K562 (cell line): ENCODE results near the gene SAT1. TPM values are rescaled to one million over a fixed set of nuclear protein-coding genes. Genes with fewer than 3 reads are reported as not detected.

Source experiments
- ATAC-seq: fragments of 200-7000 bp; cut with Tn5 transposase; 3 replicates; pipeline ENCODE4 v1.9.1; 2020; ENCODE audit warnings: moderate library complexity
- BruUV-seq: library from RNA; stranded (reverse); fragments of 400-500 nt; replicated peaks from 2 replicates; lab custom pipeline; 2021; lab: Mats Ljungman, UMichigan
- CTCF ChIA-PET: fragments of 300-600 bp; formaldehyde crosslinking; extraction: SDS; loops from one replicate; lab custom pipeline; 2021; ENCODE audit warnings: low intra/inter-chr PET ratio; lab: Yijun Ruan, JAX
- POLR2A ChIA-PET: fragments of 300-600, 350-650 bp; sonication (Branson Sonifier 250); formaldehyde crosslinking; extraction: SDS; loops from one replicate; lab custom pipeline; 2021; ENCODE audit warnings: antibody characterized with exemption, inconsistent platforms; lab: Yijun Ruan, JAX
- DNase-seq, 4 experiments: peaks; one replicate each; pipeline versions ENCODE4 v3.0.0 to v3.0.0-alpha.2; 2011 to 2018; ENCODE audit warnings: low spot score in 3 of 4, mixed read lengths in 3 of 4; ENCODE audit errors: extremely low read depth in 1 of 4
- FAIRE-seq: peaks from 2 replicates; lab custom pipeline; 2011; peaks lifted over from hg19 to GRCh38; lab: Jason Lieb, UNC
- H2AFZ ChIP-seq: 2 replicates; pipeline ENCODE4 v1.6.0; 2011; ENCODE audit warnings: low read depth, low read length, control low read depth, inconsistent platforms
- H3K27ac ChIP-seq: fragments of 200-600 bp; 3 replicates; pipeline ENCODE4 v1.8.0; 2011; ENCODE audit warnings: low read depth, mild to moderate bottlenecking, control low read depth, inconsistent platforms, low read length, moderate library complexity, mixed read lengths; ENCODE audit errors: extremely low read depth
- H3K27me3 ChIP-seq, 2 experiments: fragments of 300-600 bp in 1 of 2; 2 replicates in 1 of 2; 3 replicates in 1 of 2; pipeline versions ENCODE4 v1.6.0 to v1.8.0; 2011; ENCODE audit warnings: inconsistent platforms in 2 of 2, low read length in 2 of 2, mild to moderate bottlenecking in 1 of 2, mixed read lengths in 1 of 2, moderate library complexity in 1 of 2; ENCODE audit not compliant: control insufficient read depth in 2 of 2, insufficient read depth in 2 of 2
- H3K36me3 ChIP-seq: fragments of 300-600 bp; 3 replicates; pipeline ENCODE4 v1.8.0; 2011; ENCODE audit warnings: mild to moderate bottlenecking, low read length, inconsistent platforms; ENCODE audit not compliant: control insufficient read depth, insufficient read depth
- H3K4me1 ChIP-seq, 2 experiments: fragments of 200-600 bp in 1 of 2; replicated peaks in 1 of 2; 2 replicates in 1 of 2; 3 replicates in 1 of 2; pipeline versions ENCODE4 v1.5.1 to v1.8.0; 2011; ENCODE audit warnings: inconsistent platforms in 2 of 2, low read length in 2 of 2, mild to moderate bottlenecking in 1 of 2, mixed read lengths in 1 of 2, moderate library complexity in 1 of 2; ENCODE audit not compliant: control insufficient read depth in 2 of 2, insufficient read depth in 2 of 2
- H3K4me2 ChIP-seq: 2 replicates; pipeline ENCODE4 v1.6.1; 2011; ENCODE audit warnings: low read length, control low read depth, inconsistent platforms, mixed read lengths; ENCODE audit not compliant: insufficient read depth
- H3K4me3 ChIP-seq: fragments of 200-600 bp; sonication (generic), shearing (Covaris generic); 2 replicates; pipeline ENCODE4 v1.5.1; 2016; ENCODE audit warnings: control low read depth, inconsistent platforms
- H3K79me2 ChIP-seq: fragments of 200-600 bp; 3 replicates; pipeline ENCODE4 v1.8.0; 2011; ENCODE audit warnings: low read length, inconsistent platforms; ENCODE audit not compliant: control insufficient read depth, insufficient read depth
- H3K9ac ChIP-seq, 2 experiments: 2 replicates each; pipeline versions ENCODE4 v1.6.0 to v1.6.1; 2011; ENCODE audit warnings: low read depth in 2 of 2, low read length in 2 of 2, control low read depth in 1 of 2, inconsistent platforms in 1 of 2, mild to moderate bottlenecking in 1 of 2, mixed read lengths in 1 of 2; ENCODE audit not compliant: insufficient read depth in 1 of 2
- H3K9me1 ChIP-seq: one replicate; pipeline ENCODE4 v1.6.0; 2011; ENCODE audit warnings: inconsistent platforms, mild to moderate bottlenecking, low read length, moderate library complexity; ENCODE audit not compliant: control insufficient read depth, insufficient read depth
- H3K9me3 ChIP-seq: replicated peaks from 2 replicates; pipeline ENCODE4 v1.5.1; 2011; ENCODE audit warnings: low read depth, low read length, inconsistent platforms; ENCODE audit not compliant: control insufficient read depth, insufficient read depth
- H4K20me1 ChIP-seq: replicated peaks from 2 replicates; pipeline ENCODE4 v1.6.1; 2011; ENCODE audit warnings: low read length, inconsistent platforms, mixed read lengths; ENCODE audit not compliant: control insufficient read depth, insufficient read depth
- ATF3 ChIP-seq, 2 experiments: fragments of 450-650 bp in 1 of 2; sonication (generic) in 1 of 2; formaldehyde crosslinking in 1 of 2; IDR thresholded peaks in 1 of 2; conservative IDR thresholded peaks in 1 of 2; 2 replicates each; pipeline versions ENCODE4 v1.6.1 to v1.8.1; 2016 to 2023; ENCODE audit warnings: mild to moderate bottlenecking in 2 of 2, moderate library complexity in 2 of 2, inconsistent platforms in 1 of 2, missing genetic modification reagents in 1 of 2
- BCLAF1 ChIP-seq, 2 experiments: fragments of 450-650 bp in 1 of 2; IDR thresholded peaks; 2 replicates each; pipeline ENCODE4 v1.6.1; 2011 to 2017; ENCODE audit warnings: low read depth in 2 of 2, antibody characterized with exemption in 1 of 2, borderline replicate concordance in 1 of 2, low read length in 1 of 2, mild to moderate bottlenecking in 1 of 2, mixed read lengths in 1 of 2; ENCODE audit not compliant: control insufficient read depth in 1 of 2
- BRF1 ChIP-seq: IDR thresholded peaks from 3 replicates; pipeline ENCODE4 v1.6.1; 2011; ENCODE audit warnings: borderline replicate concordance, mild to moderate bottlenecking; ENCODE audit not compliant: insufficient read length; ENCODE audit errors: extremely low read depth
- CEBPB ChIP-seq: fragments of 450-650 bp; IDR thresholded peaks from 2 replicates; pipeline ENCODE4 v1.6.1; 2016; ENCODE audit warnings: missing genetic modification characterization, missing compliant biosample characterization
- CEBPG ChIP-seq, 3 experiments: fragments of 200-800 bp in 1 of 3; sonication (Bioruptor generic) in 1 of 3; sonication (generic) in 1 of 3; formaldehyde crosslinking in 1 of 3; IDR thresholded peaks in 2 of 3; conservative IDR thresholded peaks in 1 of 3; 2 replicates each; pipeline versions ENCODE4 v1.6.1 to v1.8.0; 2016 to 2022; ENCODE audit warnings: missing compliant biosample characterization in 2 of 3, missing genetic modification characterization in 2 of 3, mild to moderate bottlenecking in 1 of 3, missing genetic modification reagents in 1 of 3
- ZFPM2 ChIP-seq: fragments of 250-450 bp; sonication (Bioruptor Pico); IDR thresholded peaks from 2 replicates; pipeline ENCODE4 v1.5.1; 2022; ENCODE audit warnings: mild to moderate bottlenecking
- WGBS: fragments of 100-300 bp; shearing (Covaris generic); methylation state at CpG from one replicate; pipeline ENCODE4 v1.1.6; 2016; ENCODE audit warnings: low coverage, mixed read lengths; ENCODE audit not compliant: insufficient coverage; ENCODE audit errors: missing lambda C conversion rate; 5-methylcytosine and 5-hydroxymethylcytosine counted together
- in situ Hi-C: fragments of 300-500 bp; cut with MboI; formaldehyde crosslinking; loops from 4 replicates; pipeline ENCODE4 v1.15.0; 2018; ENCODE audit warnings: inconsistent platforms, mixed read lengths
- intact Hi-C: fragments of 100-400 bp; cut with micrococcal nuclease; formaldehyde crosslinking; loops from 2 replicates; pipeline ENCODE4 v1.14.2; 2022
- polyA plus RNA-seq, 8 experiments: library from polyadenylated mRNA; depleted of rRNA in 4 of 8; stranded (reverse) in 5 of 8; unstranded in 3 of 8; fragments of >200 nt; fragmentation: Nextera tagmentation in 2 of 8; fragmentation: Illumina TruSeq in 1 of 8; extraction: Ambion mirVana in 2 of 8; extraction: Trizol in 1 of 8; gene quantifications; 2 replicates each; pipeline versions ENCODE4 v1.2.1 to v1.2.3, GENCODE V29; 2011 to 2014; ENCODE audit warnings: inconsistent platforms in 1 of 8, missing spikeins in 1 of 8
- total RNA-seq, 7 experiments: library from RNA; depleted of rRNA in 6 of 7; stranded (reverse); fragments of >200 nt in 6 of 7; fragmentation: Illumina TruSeq in 2 of 7; extraction: Trizol in 2 of 7; gene quantifications; 2 replicates each; pipeline versions ENCODE4 v1.2.1 to v1.2.3, GENCODE V29; 2011 to 2021; ENCODE audit warnings: low replicate concordance in 1 of 7
- TF ChIP-seq, protein P1 (sequence below): fragments of 450-650 bp; IDR thresholded peaks from 2 replicates; pipeline ENCODE4 v1.6.1; 2016; ENCODE audit warnings: missing biosample characterization, missing genetic modification characterization

Gene SAT1
- total and polyA plus RNA-seq, 9 of the 15 experiments (the other 6 are each of a cell fraction or from before 2014, with no cell fraction given), result 47.4 to 194 (median 74.1) TPM

- no peak for ATAC-seq
- FAIRE-seq, result no peak
- Histone ChIP-seq H2AFZ (peak overlapping the region; percentile 66), H3K4me2 (no peak overlapping the region), H3K9ac (peak overlapping the region in 1 of 2 experiments; percentile 35; a peak in 1 of 4 replicates), H4K20me1 (no peaks in the 10 kb centered on the region), H3K27me3 (no peaks in the 10 kb centered on the region), H3K4me1 (peaks cover 4 to 5% of the 10 kb centered on the region in 2 experiments; a peak in 4 of 5 replicates), H3K9me3 (no peaks in the 10 kb centered on the region), H3K9me1 (no peaks in the 10 kb centered on the region), H3K27ac (no peak overlapping the region), H3K79me2 (no peaks in the 10 kb centered on the region), H3K36me3 (no peaks in the 10 kb centered on the region), H3K4me3 (no peak overlapping the region)
- intact Hi-C loops (no loop called here), in situ Hi-C loops (no loop called here)
- no peak for DNase-seq
- ChIA-PET CTCF (no interaction called here), POLR2A (no interaction called here)
- peak; percentile 98 for TF ChIP-seq CEBPB (tag)
- TF ChIP-seq BCLAF1 (IDR thresholded peaks at IDR 0.05; ENCODE audit: borderline replicate concordance in 1 of 2, control insufficient read depth in 1 of 2, low read depth in 2 of 2, low read length in 1 of 2), result no peak
- peak; percentile 92 for TF ChIP-seq CEBPG (CRISPR knock-in tag; IDR thresholded peaks at IDR 0.05)
- TF ChIP-seq CEBPG (tag; conservative IDR thresholded peaks at IDR 0.05 in 1 of 2, IDR thresholded peaks at IDR 0.05 in 1 of 2), result peak; percentile 94 to 99
- TF ChIP-seq, protein P1, sequence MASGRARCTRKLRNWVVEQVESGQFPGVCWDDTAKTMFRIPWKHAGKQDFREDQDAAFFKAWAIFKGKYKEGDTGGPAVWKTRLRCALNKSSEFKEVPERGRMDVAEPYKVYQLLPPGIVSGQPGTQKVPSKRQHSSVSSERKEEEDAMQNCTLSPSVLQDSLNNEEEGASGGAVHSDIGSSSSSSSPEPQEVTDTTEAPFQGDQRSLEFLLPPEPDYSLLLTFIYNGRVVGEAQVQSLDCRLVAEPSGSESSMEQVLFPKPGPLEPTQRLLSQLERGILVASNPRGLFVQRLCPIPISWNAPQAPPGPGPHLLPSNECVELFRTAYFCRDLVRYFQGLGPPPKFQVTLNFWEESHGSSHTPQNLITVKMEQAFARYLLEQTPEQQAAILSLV (tag), result peak; percentile 75; the same call in 1 of the 2 replicates
- no peak for TF ChIP-seq ZFPM2 (CRISPR knock-in tag)
- no peak for TF ChIP-seq BRF1
- TF ChIP-seq ATF3 (IDR thresholded peaks at IDR 0.05), result 0 out of 2 replicates have a peak, but pooled peaks have one; percentile 9
- no peak for TF ChIP-seq ATF3 (CRISPR knock-in tag; conservative IDR thresholded peaks at IDR 0.05)
- WGBS, result 71% methylated on average over 5 of the region's 5 CpGs
- BruUV-seq, result no TSS peak
These were observed 21.0 kb downstream of the SAT1 start for GRCh38 chrX:23803931-23804381.
